OCI-LY7 (cell line): ENCODE results near the gene CARMIL1. TPM values are rescaled to one million over a fixed set of nuclear protein-coding genes. Genes with fewer than 3 reads are reported as not detected.

Experiments used
- BruUV-seq: library from RNA; stranded (reverse); fragments of 400-500 nt; replicated peaks from 2 replicates; lab custom pipeline; 2021; lab: Mats Ljungman, UMichigan
- CTCF ChIA-PET: fragments of 300-600 bp; sonication (Branson Sonifier 250); formaldehyde crosslinking; loops from one replicate; lab custom pipeline; 2022; ENCODE audit warnings: antibody characterized with exemption; ENCODE audit not compliant: unreplicated experiment; lab: Charles Lee
- POLR2A ChIA-PET: fragments of 300-600 bp; sonication (Branson Sonifier 250); formaldehyde crosslinking; loops from one replicate; lab custom pipeline; 2022; ENCODE audit warnings: antibody characterized with exemption; lab: Charles Lee
- DNase-seq: peaks from one replicate; pipeline ENCODE4 v3.0.0-alpha.2; 2015; ENCODE audit warnings: low spot score
- H2AFZ ChIP-seq: fragments of 200-600 bp; sonication (generic), shearing (Covaris generic); 2 replicates; pipeline ENCODE4 v1.6.1; 2014; ENCODE audit warnings: mild to moderate bottlenecking, antibody characterized with exemption, low read length, moderate library complexity
- H3K27ac ChIP-seq: fragments of 200-600 bp; sonication (generic); 2 replicates; pipeline ENCODE4 v1.5.1; 2014; ENCODE audit warnings: mixed run types, low read depth, mild to moderate bottlenecking, moderate library complexity, low read length, inconsistent platforms; ENCODE audit not compliant: poor library complexity, severe bottlenecking
- H3K36me3 ChIP-seq: fragments of 200-600 bp; sonication (generic); 2 replicates; pipeline ENCODE4 v1.6.1; 2014; ENCODE audit warnings: mild to moderate bottlenecking, antibody characterized with exemption, low read length, moderate library complexity, mixed read lengths; ENCODE audit not compliant: insufficient read depth
- H3K4me1 ChIP-seq: fragments of 200-600 bp; sonication (generic); 2 replicates; pipeline ENCODE4 v1.5.1; 2014; ENCODE audit warnings: mild to moderate bottlenecking, low read length; ENCODE audit not compliant: insufficient read depth, poor library complexity, severe bottlenecking
- H3K4me2 ChIP-seq: fragments of 200-600 bp; sonication (generic); 2 replicates; pipeline ENCODE4 v1.6.1; 2014; ENCODE audit warnings: mild to moderate bottlenecking, low read length
- H3K4me3 ChIP-seq: fragments of 200-600 bp; sonication (generic); 2 replicates; pipeline ENCODE4 v1.5.1; 2014; ENCODE audit warnings: mild to moderate bottlenecking, low read depth, low read length; ENCODE audit not compliant: poor library complexity, severe bottlenecking
- H3K79me2 ChIP-seq: fragments of 200-600 bp; sonication (generic); 2 replicates; pipeline ENCODE4 v1.6.1; 2016; ENCODE audit warnings: low read depth, mild to moderate bottlenecking, low read length, moderate library complexity, mixed read lengths; ENCODE audit not compliant: insufficient read depth
- H3K9me2 ChIP-seq: fragments of 200-600 bp; sonication (generic); 2 replicates; pipeline ENCODE4 v1.6.1; 2016; ENCODE audit warnings: mild to moderate bottlenecking, low read length, mixed read lengths; ENCODE audit not compliant: insufficient read depth
- H3K9me3 ChIP-seq: fragments of 200-600 bp; sonication (generic); 2 replicates; pipeline ENCODE4 v1.6.1; 2014; ENCODE audit warnings: mild to moderate bottlenecking, mixed run types, low read length, mixed read lengths
- H4K20me1 ChIP-seq: fragments of 200-600 bp; sonication (generic); 2 replicates; pipeline ENCODE4 v1.6.1; 2014; ENCODE audit warnings: mild to moderate bottlenecking, antibody characterized with exemption, low read length, moderate library complexity, mixed read lengths; ENCODE audit not compliant: insufficient read depth
- EZH2phosphoT487 ChIP-seq: fragments of 200-600 bp; sonication (generic); IDR thresholded peaks from 2 replicates; pipeline ENCODE4 v1.6.1; 2018; ENCODE audit warnings: low read depth, borderline replicate concordance, mild to moderate bottlenecking, mixed run types, antibody characterized with exemption, low read length, moderate library complexity, mixed read lengths
- intact Hi-C: fragments of 100-400 bp; cut with micrococcal nuclease; formaldehyde crosslinking; loops from one replicate; pipeline ENCODE4 v1.10.0; 2022; ENCODE audit not compliant: unreplicated experiment
- total RNA-seq, 2 experiments: library from RNA; depleted of rRNA in 1 of 2; stranded (reverse); fragments of >200 nt in 1 of 2; shearing (Covaris generic) in 1 of 2; gene quantifications; 2 replicates each; pipeline ENCODE4 v1.2.3, GENCODE V29; 2014 to 2022
- TF ChIP-seq, protein P1 (sequence below): fragments of 200-600 bp; sonication (generic); conservative IDR thresholded peaks from 2 replicates; pipeline ENCODE4 v1.5.1; 2014; ENCODE audit warnings: mild to moderate bottlenecking, antibody characterized with exemption, low read length, moderate library complexity, mixed read lengths

CARMIL1 gene
- total RNA-seq, 2 experiments from 2014 or later = 25.5 to 40.1 TPM

GRCh38 chr6:25344827-25345226 is 65.7 kb downstream of the CARMIL1 start:
- H4K20me1 ChIP-seq = peaks cover 13% of the 10 kb centered on the region; the same call in 1 of the 2 replicates
- H2AFZ ChIP-seq = no peak overlapping the region
- TF ChIP-seq, protein P1, sequence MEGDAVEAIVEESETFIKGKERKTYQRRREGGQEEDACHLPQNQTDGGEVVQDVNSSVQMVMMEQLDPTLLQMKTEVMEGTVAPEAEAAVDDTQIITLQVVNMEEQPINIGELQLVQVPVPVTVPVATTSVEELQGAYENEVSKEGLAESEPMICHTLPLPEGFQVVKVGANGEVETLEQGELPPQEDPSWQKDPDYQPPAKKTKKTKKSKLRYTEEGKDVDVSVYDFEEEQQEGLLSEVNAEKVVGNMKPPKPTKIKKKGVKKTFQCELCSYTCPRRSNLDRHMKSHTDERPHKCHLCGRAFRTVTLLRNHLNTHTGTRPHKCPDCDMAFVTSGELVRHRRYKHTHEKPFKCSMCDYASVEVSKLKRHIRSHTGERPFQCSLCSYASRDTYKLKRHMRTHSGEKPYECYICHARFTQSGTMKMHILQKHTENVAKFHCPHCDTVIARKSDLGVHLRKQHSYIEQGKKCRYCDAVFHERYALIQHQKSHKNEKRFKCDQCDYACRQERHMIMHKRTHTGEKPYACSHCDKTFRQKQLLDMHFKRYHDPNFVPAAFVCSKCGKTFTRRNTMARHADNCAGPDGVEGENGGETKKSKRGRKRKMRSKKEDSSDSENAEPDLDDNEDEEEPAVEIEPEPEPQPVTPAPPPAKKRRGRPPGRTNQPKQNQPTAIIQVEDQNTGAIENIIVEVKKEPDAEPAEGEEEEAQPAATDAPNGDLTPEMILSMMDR = no peak
- TF ChIP-seq EZH2phosphoT487 = no peak
- BruUV-seq = no TSS peak
- H3K36me3 ChIP-seq = no peaks in the 10 kb centered on the region
- ChIA-PET POLR2A (no interaction called here), CTCF (no interaction called here)
- H3K9me2 ChIP-seq = no peaks in the 10 kb centered on the region
- no peak overlapping the region for H3K4me2 ChIP-seq
- H3K27ac ChIP-seq = no peak overlapping the region
- no peak for DNase-seq
- H3K4me3 ChIP-seq = no peak overlapping the region
- intact Hi-C loops = no loop called here
- peaks cover 16% of the 10 kb centered on the region for H3K4me1 ChIP-seq
- H3K79me2 ChIP-seq = peaks cover 57% of the 10 kb centered on the region; the same call in 1 of the 2 replicates
- H3K9me3 ChIP-seq = no peaks in the 10 kb centered on the region

DNA sequence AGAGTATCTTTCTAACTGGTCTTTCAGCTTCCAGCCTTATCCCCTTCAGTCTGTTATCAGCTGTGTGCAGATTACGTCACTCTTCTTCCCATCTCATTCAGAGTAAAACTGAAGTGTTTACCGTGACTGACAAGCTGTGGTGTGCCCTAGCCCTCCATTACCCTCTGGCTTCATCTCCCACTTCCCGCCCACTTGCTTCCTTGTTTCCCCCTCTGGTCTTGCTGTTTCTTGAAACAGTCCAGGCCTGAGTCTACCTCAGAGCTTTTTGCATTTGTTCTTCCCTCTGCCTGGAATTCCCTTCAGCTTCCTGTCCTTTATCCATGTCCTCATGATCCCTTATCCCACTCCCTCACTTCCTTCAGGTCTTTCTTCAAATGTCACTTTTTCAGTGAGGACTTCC is 66.9 kb downstream of the CARMIL1 start:
- intact Hi-C loops = no loop called here
- H3K4me2 ChIP-seq = no peak overlapping the region
- POLR2A ChIA-PET = interaction anchor here (0.6 to 1.4 kb wide), 6 partner anchors 17 to 154 kb away, joined by 3 to 6 read pairs (median 4); no protein-coding TSS in a partner anchor
- peaks cover 7% of the 10 kb centered on the region; the same call in 1 of the 2 replicates for H4K20me1 ChIP-seq
- no peak for DNase-seq
- CTCF ChIA-PET = interaction anchor here (0.6 to 1.4 kb wide), 2 partner anchors 9 to 13 kb away, joined by 4 to 5 read pairs; no protein-coding TSS in a partner anchor
- H3K9me2 ChIP-seq = no peaks in the 10 kb centered on the region
- H3K27ac ChIP-seq = no peak overlapping the region
- peaks cover 27% of the 10 kb centered on the region for H3K4me1 ChIP-seq
- no peaks in the 10 kb centered on the region for H3K9me3 ChIP-seq
- H2AFZ ChIP-seq = no peak overlapping the region
- BruUV-seq = no TSS peak
- TF ChIP-seq, protein P1 = no peak
- no peak for TF ChIP-seq EZH2phosphoT487
- H3K79me2 ChIP-seq = peaks cover 57% of the 10 kb centered on the region; the same call in 1 of the 2 replicates
- H3K36me3 ChIP-seq = no peaks in the 10 kb centered on the region
- H3K4me3 ChIP-seq = no peak overlapping the region

- no peak for DNase-seq
- ChIA-PET POLR2A (interaction anchor here (0.5 to 1.6 kb wide), 5 partner anchors 18 to 689 kb away, joined by 3 to 9 read pairs (median 3); no protein-coding TSS in a partner anchor), CTCF (no interaction called here)
- Histone ChIP-seq H3K4me1 (peaks cover 30% of the 10 kb centered on the region), H2AFZ (no peak overlapping the region), H3K4me2 (no peak overlapping the region), H4K20me1 (no peaks in the 10 kb centered on the region), H3K79me2 (peaks cover 55% of the 10 kb centered on the region; the same call in 1 of the 2 replicates), H3K36me3 (no peaks in the 10 kb centered on the region), H3K27ac (no peak overlapping the region), H3K9me3 (no peaks in the 10 kb centered on the region), H3K9me2 (no peaks in the 10 kb centered on the region), H3K4me3 (no peak overlapping the region)
- no TSS peak for BruUV-seq
- intact Hi-C loops = no loop called here
- TF ChIP-seq, protein P1 = peak; percentile 38; the same call in 1 of the 2 replicates
- no peak for TF ChIP-seq EZH2phosphoT487
Observed at GRCh38 chr6:25350573-25350972, 71.4 kb downstream of the CARMIL1 start.
